NOMO-1 (cell line): ENCODE measurements around the gene IRF2.
"Not testable (repeated sequence)": the region's sequence is repeated elsewhere in the genome, so short reads cannot be mapped to it uniquely, and the experiment has no call there.

Source experiments
- DNase-seq, 2 experiments: peaks; one replicate each; lab custom pipeline; 2025; ENCODE audit not compliant: unreplicated experiment in 2 of 2; lab: John Stamatoyannopoulos, UW

The IRF2 gene

GRCh38 chr4:184395451-184395917, 78.9 kb downstream of the IRF2 start:
- no peak for DNase-seq

GRCh38 chr4:184392748-184393559, 81.4 kb downstream of the IRF2 start:
- peak; percentile 51 to 65 for DNase-seq

GRCh38 chr4:184392316-184392715, 82.0 kb downstream of the IRF2 start:
- DNase-seq = no peak

- DNase-seq = no peak
Observed at GRCh38 chr4:184389978-184390900, 84.1 kb downstream of the IRF2 start.

GRCh38 chr4:184388106-184388505, 86.2 kb downstream of the IRF2 start:
- no peak for DNase-seq

GRCh38 chr4:184387351-184387750, 87.0 kb downstream of the IRF2 start:
- no peak for DNase-seq

GRCh38 chr4:184386271-184386781, 88.0 kb downstream of the IRF2 start:
- DNase-seq = no peak

GRCh38 chr4:184385705-184386141, 88.6 kb downstream of the IRF2 start:
- DNase-seq = peak in 1 of 2 experiments; percentile 16

- no peak for DNase-seq
Observed at GRCh38 chr4:184384810-184385557, 89.4 kb downstream of the IRF2 start.

GRCh38 chr4:184384056-184384809, 90.1 kb downstream of the IRF2 start:
- DNase-seq = peak; percentile 48 to 67

GRCh38 chr4:184383497-184384055, 90.8 kb downstream of the IRF2 start:
- no peak for DNase-seq

- DNase-seq = peak in 1 of 2 experiments; percentile 11
Observed at GRCh38 chr4:184382189-184382846, 92.0 kb downstream of the IRF2 start.

- DNase-seq = no peak
Observed at GRCh38 chr4:184380707-184381106, 93.6 kb downstream of the IRF2 start.

GRCh38 chr4:184380214-184380613, 94.1 kb downstream of the IRF2 start:
- not testable (repeated sequence) for DNase-seq

GRCh38 chr4:184376923-184377322, 97.4 kb downstream of the IRF2 start:
- DNase-seq = no peak

GRCh38 chr4:184376126-184376838, 98.1 kb downstream of the IRF2 start:
- no peak for DNase-seq

- not testable (repeated sequence) for DNase-seq
Observed at GRCh38 chr4:184375623-184376022, 98.7 kb downstream of the IRF2 start.

- DNase-seq = no peak
Observed at GRCh38 chr4:184375027-184375426, 99.3 kb downstream of the IRF2 start.
